OCI-LY3 (cell line): ENCODE data around the gene ZYG11B.

Experiments used
- EZH2phosphoT487 ChIP-seq: fragments of 200-600 bp; shearing (Covaris generic); IDR thresholded peaks from 2 replicates; pipeline ENCODE4 v1.6.1; 2018; ENCODE audit warnings: antibody characterized with exemption, mixed run types, low read depth
- TF ChIP-seq, protein P1 (sequence below): fragments of 200-600, 300-600 bp; sonication (generic); IDR thresholded peaks from 2 replicates; pipeline ENCODE4 v1.5.1; 2014; ENCODE audit warnings: antibody characterized with exemption, low read length, low read depth

DNA sequence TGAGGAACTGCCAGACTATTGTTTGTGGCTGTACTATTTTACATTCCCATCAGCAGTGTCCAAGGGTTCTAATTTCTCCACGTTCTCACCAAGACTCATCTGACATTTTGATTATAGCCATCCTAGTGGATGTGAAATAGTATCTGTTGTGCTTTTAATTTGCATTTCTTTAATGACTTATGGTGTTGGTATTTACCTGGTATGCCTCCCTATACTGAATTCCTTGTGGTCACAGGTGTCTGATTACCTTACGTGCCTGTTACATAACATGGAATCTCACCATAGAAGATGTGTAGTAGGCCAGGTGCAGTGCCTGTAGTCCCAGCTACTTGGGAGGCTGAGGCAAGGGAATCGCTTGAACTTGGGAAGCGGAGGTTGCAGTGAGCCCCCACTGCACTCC is 129.8 kb downstream of the ZYG11B start:
- TF ChIP-seq EZH2phosphoT487 = no peak
- TF ChIP-seq, protein P1, sequence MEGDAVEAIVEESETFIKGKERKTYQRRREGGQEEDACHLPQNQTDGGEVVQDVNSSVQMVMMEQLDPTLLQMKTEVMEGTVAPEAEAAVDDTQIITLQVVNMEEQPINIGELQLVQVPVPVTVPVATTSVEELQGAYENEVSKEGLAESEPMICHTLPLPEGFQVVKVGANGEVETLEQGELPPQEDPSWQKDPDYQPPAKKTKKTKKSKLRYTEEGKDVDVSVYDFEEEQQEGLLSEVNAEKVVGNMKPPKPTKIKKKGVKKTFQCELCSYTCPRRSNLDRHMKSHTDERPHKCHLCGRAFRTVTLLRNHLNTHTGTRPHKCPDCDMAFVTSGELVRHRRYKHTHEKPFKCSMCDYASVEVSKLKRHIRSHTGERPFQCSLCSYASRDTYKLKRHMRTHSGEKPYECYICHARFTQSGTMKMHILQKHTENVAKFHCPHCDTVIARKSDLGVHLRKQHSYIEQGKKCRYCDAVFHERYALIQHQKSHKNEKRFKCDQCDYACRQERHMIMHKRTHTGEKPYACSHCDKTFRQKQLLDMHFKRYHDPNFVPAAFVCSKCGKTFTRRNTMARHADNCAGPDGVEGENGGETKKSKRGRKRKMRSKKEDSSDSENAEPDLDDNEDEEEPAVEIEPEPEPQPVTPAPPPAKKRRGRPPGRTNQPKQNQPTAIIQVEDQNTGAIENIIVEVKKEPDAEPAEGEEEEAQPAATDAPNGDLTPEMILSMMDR = no peak
